Neural progenitor cell (in vitro differentiated cells): ENCODE measurements around the gene SIRPA. TPM values are rescaled to one million over a fixed set of nuclear protein-coding genes. Genes with fewer than 3 reads are reported as not detected.
A peak's percentile ranks its signal among the peaks of the same experiment; 100 is the strongest.

ENCODE experiments used
- DNase-seq: peaks from one replicate; pipeline ENCODE4 v3.0.0-alpha.2; 2016; ENCODE audit warnings: low spot score
- H2AFZ ChIP-seq: fragments of 200-600 bp; sonication (generic); replicated peaks from 2 replicates; pipeline ENCODE4 v1.6.1; 2016; ENCODE audit warnings: antibody characterized with exemption
- H3F3A ChIP-seq: fragments of 200-600 bp; sonication (generic); 2 replicates; pipeline ENCODE4 v1.6.1; 2016; ENCODE audit warnings: antibody characterized with exemption, low read depth
- H3K27ac ChIP-seq: fragments of 200-600 bp; sonication (generic); 2 replicates; pipeline ENCODE4 v1.5.1; 2016; ENCODE audit warnings: mild to moderate bottlenecking
- H3K27me3 ChIP-seq: fragments of 200-600 bp; sonication (generic); 2 replicates; pipeline ENCODE4 v1.6.1; 2016; ENCODE audit warnings: mild to moderate bottlenecking, moderate library complexity
- H3K36me3 ChIP-seq: fragments of 200-600 bp; sonication (generic); 2 replicates; pipeline ENCODE4 v1.5.1; 2016
- H3K4me1 ChIP-seq: fragments of 200-600 bp; sonication (generic); 2 replicates; pipeline ENCODE4 v1.6.1; 2016; ENCODE audit warnings: mixed run types
- H3K4me2 ChIP-seq: fragments of 200-600 bp; sonication (generic); 2 replicates; pipeline ENCODE4 v1.6.1; 2016
- H3K4me3 ChIP-seq: fragments of 200-600 bp; sonication (generic); 2 replicates; pipeline ENCODE4 v1.5.1; 2016
- H3K79me2 ChIP-seq: fragments of 200-600 bp; sonication (generic); 2 replicates; pipeline ENCODE4 v1.6.1; 2016; ENCODE audit warnings: low read depth
- H3K9ac ChIP-seq: fragments of 200-600 bp; sonication (generic); 2 replicates; pipeline ENCODE4 v1.6.1; 2016
- H3K9me3 ChIP-seq: fragments of 200-600 bp; sonication (generic); 2 replicates; pipeline ENCODE4 v1.5.1; 2016; ENCODE audit warnings: low read depth
- H4K20me1 ChIP-seq: fragments of 200-600 bp; sonication (generic); 2 replicates; pipeline ENCODE4 v1.6.1; 2016; ENCODE audit warnings: low read depth
- H3K27ac Mint-ChIP-seq: 3 replicates; pipeline ENCODE4 v1.8.0; 2021; ENCODE audit warnings: mixed read lengths
- H3K27me3 Mint-ChIP-seq: 2 replicates; pipeline ENCODE4 v1.8.0; 2022; ENCODE audit warnings: low read depth, mild to moderate bottlenecking, inconsistent platforms, moderate library complexity, mixed read lengths; ENCODE audit not compliant: insufficient read depth
- H3K36me3 Mint-ChIP-seq: 3 replicates; pipeline ENCODE4 v1.8.0; 2021; ENCODE audit warnings: mixed read lengths
- H3K4me1 Mint-ChIP-seq: 3 replicates; pipeline ENCODE4 v1.8.0; 2021; ENCODE audit warnings: mixed read lengths
- H3K4me3 Mint-ChIP-seq: 3 replicates; pipeline ENCODE4 v1.8.0; 2021; ENCODE audit warnings: mild to moderate bottlenecking, moderate library complexity, mixed read lengths
- H3K9me3 Mint-ChIP-seq: 3 replicates; pipeline ENCODE4 v1.8.0; 2020; ENCODE audit warnings: mixed read lengths
- CTCF ChIP-seq: fragments of 200-600 bp; sonication (generic); IDR thresholded peaks from 2 replicates; pipeline ENCODE4 v1.5.1; 2017; ENCODE audit warnings: antibody characterized with exemption, mild to moderate bottlenecking
- EZH2 ChIP-seq: fragments of 200-600 bp; sonication (generic); IDR thresholded peaks from 2 replicates; pipeline ENCODE4 v1.6.1; 2017; ENCODE audit warnings: antibody characterized with exemption, mild to moderate bottlenecking, moderate library complexity
- EZH2phosphoT487 ChIP-seq: fragments of 200-600 bp; sonication (generic); IDR thresholded peaks from 2 replicates; pipeline ENCODE4 v1.6.1; 2017; ENCODE audit warnings: antibody characterized with exemption
- total RNA-seq: library from RNA; depleted of rRNA; stranded (reverse); fragments of >200 nt; gene quantifications from 2 replicates; pipeline ENCODE4 v1.2.3, GENCODE V29; 2015; ENCODE audit warnings: low replicate concordance

The SIRPA gene
- total RNA-seq, 1 donor from 2014 or later, result 5.1 TPM

GRCh38 chr20:1928154-1928553, 32.9 kb downstream of the SIRPA start:
- Mint-ChIP-seq H3K27me3 (peaks cover 6% of the 10 kb centered on the region), H3K36me3 (peaks cover 3% of the 10 kb centered on the region), H3K4me1 (peaks cover 8% of the 10 kb centered on the region), H3K27ac (no peak overlapping the region), H3K4me3 (no peak overlapping the region), H3K9me3 (no peaks in the 10 kb centered on the region)
- no peak overlapping the region for H2AFZ ChIP-seq
- no peak overlapping the region for H3K4me3 ChIP-seq
- no peaks in the 10 kb centered on the region for H3K4me1 ChIP-seq
- no peaks in the 10 kb centered on the region for H4K20me1 ChIP-seq
- no peaks in the 10 kb centered on the region for H3K79me2 ChIP-seq
- no peaks in the 10 kb centered on the region for H3K27me3 ChIP-seq
- no peak overlapping the region for H3K27ac ChIP-seq
- H3F3A ChIP-seq, result no peaks in the 10 kb centered on the region
- H3K4me2 ChIP-seq, result no peak overlapping the region
- H3K9ac ChIP-seq, result no peak overlapping the region
- no peaks in the 10 kb centered on the region for H3K36me3 ChIP-seq
- no peak for DNase-seq
- TF ChIP-seq EZH2phosphoT487 (no peak), EZH2 (no peak), CTCF (no peak)
- no peaks in the 10 kb centered on the region for H3K9me3 ChIP-seq

- Histone ChIP-seq H3K9me3 (no peaks in the 10 kb centered on the region), H2AFZ (no peak overlapping the region), H3K9ac (no peak overlapping the region), H3K4me1 (no peaks in the 10 kb centered on the region), H3K79me2 (no peaks in the 10 kb centered on the region), H3F3A (no peaks in the 10 kb centered on the region), H3K27ac (no peak overlapping the region), H3K36me3 (no peaks in the 10 kb centered on the region), H4K20me1 (no peaks in the 10 kb centered on the region), H3K4me3 (no peak overlapping the region), H3K4me2 (no peak overlapping the region), H3K27me3 (no peaks in the 10 kb centered on the region)
- H3K27me3 Mint-ChIP-seq, result peaks cover 6% of the 10 kb centered on the region
- no peak overlapping the region for H3K4me3 Mint-ChIP-seq
- peak overlapping the region; percentile 67 for H3K27ac Mint-ChIP-seq
- H3K4me1 Mint-ChIP-seq, result peaks cover 8% of the 10 kb centered on the region
- H3K9me3 Mint-ChIP-seq, result no peaks in the 10 kb centered on the region
- DNase-seq, result no peak
- H3K36me3 Mint-ChIP-seq, result peaks cover 3% of the 10 kb centered on the region
- no peak for TF ChIP-seq EZH2
- TF ChIP-seq EZH2phosphoT487, result no peak
- TF ChIP-seq CTCF, result no peak
Observed at GRCh38 chr20:1928782-1929181, 33.6 kb downstream of the SIRPA start.

- Histone ChIP-seq H3K9me3 (no peaks in the 10 kb centered on the region), H3F3A (no peaks in the 10 kb centered on the region), H3K36me3 (no peaks in the 10 kb centered on the region), H4K20me1 (no peaks in the 10 kb centered on the region), H3K4me1 (no peaks in the 10 kb centered on the region), H3K79me2 (no peaks in the 10 kb centered on the region), H2AFZ (no peak overlapping the region), H3K9ac (no peak overlapping the region), H3K27ac (no peak overlapping the region), H3K4me2 (no peak overlapping the region), H3K4me3 (no peak overlapping the region), H3K27me3 (no peaks in the 10 kb centered on the region)
- Mint-ChIP-seq H3K36me3 (peaks cover 3% of the 10 kb centered on the region), H3K4me3 (no peak overlapping the region), H3K9me3 (no peaks in the 10 kb centered on the region), H3K27ac (peak overlapping the region; percentile 67), H3K4me1 (peaks cover 8% of the 10 kb centered on the region), H3K27me3 (peaks cover 8% of the 10 kb centered on the region)
- TF ChIP-seq EZH2 (no peak), CTCF (no peak), EZH2phosphoT487 (no peak)
- DNase-seq, result peak; percentile 44
Observed at GRCh38 chr20:1929460-1929859, 34.3 kb downstream of the SIRPA start.
